Loucy (cell line): ENCODE results near the gene TRABD2B.

Source experiments
- H2AFZ ChIP-seq: fragments of 200-600 bp; sonication (generic); 2 replicates; pipeline ENCODE4 v1.6.0; 2016; ENCODE audit warnings: antibody characterized with exemption, mild to moderate bottlenecking, low read length, moderate library complexity
- H3F3A ChIP-seq: fragments of 200-600 bp; 2 replicates; pipeline ENCODE4 v1.6.0; 2016; ENCODE audit warnings: antibody characterized with exemption, low read depth, mild to moderate bottlenecking
- H3K27me3 ChIP-seq: fragments of 200-600 bp; sonication (generic); 2 replicates; pipeline ENCODE4 v1.6.1; 2014; ENCODE audit warnings: low read length, mild to moderate bottlenecking; ENCODE audit not compliant: insufficient read depth, poor library complexity, severe bottlenecking
- H3K36me3 ChIP-seq: fragments of 200-600 bp; sonication (generic); 2 replicates; pipeline ENCODE4 v1.6.1; 2016; ENCODE audit warnings: low read length; ENCODE audit not compliant: insufficient read depth
- H3K4me1 ChIP-seq: fragments of 200-600 bp; sonication (generic); 2 replicates; pipeline ENCODE4 v1.5.1; 2014; ENCODE audit warnings: low read length, mild to moderate bottlenecking; ENCODE audit not compliant: insufficient read depth, poor library complexity, severe bottlenecking
- H3K4me2 ChIP-seq: fragments of 200-600 bp; sonication (generic); 2 replicates; pipeline ENCODE4 v1.6.0; 2014; ENCODE audit warnings: antibody characterized with exemption, low read length, low read depth, mild to moderate bottlenecking; ENCODE audit not compliant: poor library complexity, severe bottlenecking
- H3K4me3 ChIP-seq: fragments of 200-600 bp; sonication (generic); 2 replicates; pipeline ENCODE4 v1.5.1; 2014; ENCODE audit warnings: low read length, mild to moderate bottlenecking, mixed read lengths; ENCODE audit not compliant: poor library complexity, severe bottlenecking
- H3K79me2 ChIP-seq: fragments of 200-600 bp; sonication (generic); 2 replicates; pipeline ENCODE4 v1.6.1; 2014; ENCODE audit warnings: low read length; ENCODE audit not compliant: insufficient read depth
- H3K9ac ChIP-seq: fragments of 200-600 bp; sonication (generic); 2 replicates; pipeline ENCODE4 v1.6.0; 2014; ENCODE audit warnings: mild to moderate bottlenecking, low read depth, low read length, moderate library complexity; ENCODE audit not compliant: poor library complexity, severe bottlenecking
- H3K9me2 ChIP-seq: fragments of 200-600 bp; sonication (generic); replicated peaks from 2 replicates; pipeline ENCODE4 v1.6.1; 2016; ENCODE audit warnings: low read depth, low read length, mixed read lengths
- H3K9me3 ChIP-seq: fragments of 200-600 bp; sonication (generic); 2 replicates; pipeline ENCODE4 v1.6.1; 2014; ENCODE audit warnings: mild to moderate bottlenecking, antibody characterized with exemption, low read length, low read depth; ENCODE audit not compliant: insufficient read depth
- H4K20me1 ChIP-seq: fragments of 200-600 bp; sonication (generic); 2 replicates; pipeline ENCODE4 v1.6.0; 2014; ENCODE audit warnings: antibody characterized with exemption, low read length, mild to moderate bottlenecking; ENCODE audit not compliant: insufficient read depth, poor library complexity, severe bottlenecking
- EZH2phosphoT487 ChIP-seq: fragments of 200-600 bp; IDR thresholded peaks from 2 replicates; pipeline ENCODE4 v1.6.1; 2018; ENCODE audit warnings: antibody characterized with exemption, mild to moderate bottlenecking, moderate library complexity, borderline replicate concordance
- TF ChIP-seq, protein P1 (sequence below): fragments of 200-600 bp; sonication (generic); conservative IDR thresholded peaks from 2 replicates; pipeline ENCODE4 v1.5.1; 2014; ENCODE audit warnings: mild to moderate bottlenecking, antibody characterized with exemption, low read length

The TRABD2B gene

DNA sequence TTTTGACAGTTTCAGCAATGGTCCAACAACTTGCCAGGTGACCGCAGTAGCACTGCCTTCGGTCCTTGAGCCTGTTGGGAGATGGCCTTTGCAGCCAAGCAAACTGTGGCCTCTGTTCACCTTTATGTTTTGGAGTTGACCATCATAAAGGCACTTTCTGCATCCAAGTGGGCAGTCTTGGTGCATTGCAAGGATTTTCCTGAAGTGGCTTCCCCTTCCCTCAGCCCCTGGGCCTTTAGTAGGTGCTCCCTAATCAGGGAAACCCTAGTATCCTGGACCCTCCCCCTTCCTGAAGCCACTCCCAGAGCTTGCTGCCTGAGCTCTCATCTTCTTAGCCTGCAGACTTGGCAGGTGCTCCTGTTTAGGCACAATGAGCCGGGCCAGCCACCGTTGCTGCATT is 140.2 kb downstream of the TRABD2B start:
- no peaks in the 10 kb centered on the region for H3K79me2 ChIP-seq
- no peak overlapping the region for H3K9ac ChIP-seq

DNA sequence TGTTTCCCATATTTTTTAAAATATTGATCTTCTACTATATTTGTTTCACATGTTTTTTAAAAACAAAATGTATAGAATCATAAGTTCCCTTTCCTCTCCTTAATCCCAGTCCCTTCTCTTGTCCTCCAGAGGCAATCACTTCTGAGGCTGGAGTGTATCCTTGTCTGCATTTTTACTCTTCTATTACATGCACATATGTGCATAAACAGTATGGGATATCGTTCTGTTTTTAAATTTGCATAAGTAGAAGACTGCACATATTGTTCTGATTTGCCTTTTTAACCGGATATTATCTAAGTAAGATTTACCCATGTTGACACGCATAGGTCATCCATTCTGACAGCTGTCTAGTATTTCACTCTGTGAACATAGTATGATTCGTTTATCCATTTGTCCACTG is 142.0 kb downstream of the TRABD2B start:
- Histone ChIP-seq H3K4me3 (no peak overlapping the region), H3K9me3 (no peaks in the 10 kb centered on the region), H3K36me3 (no peaks in the 10 kb centered on the region), H3K27me3 (no peaks in the 10 kb centered on the region), H3K9me2 (no peaks in the 10 kb centered on the region), H3K4me2 (no peak overlapping the region), H3F3A (no peaks in the 10 kb centered on the region), H3K9ac (no peak overlapping the region), H3K79me2 (no peaks in the 10 kb centered on the region), H2AFZ (no peak overlapping the region), H3K4me1 (peaks cover 34% of the 10 kb centered on the region), H4K20me1 (no peaks in the 10 kb centered on the region)
- TF ChIP-seq EZH2phosphoT487, result no peak
- TF ChIP-seq, protein P1, sequence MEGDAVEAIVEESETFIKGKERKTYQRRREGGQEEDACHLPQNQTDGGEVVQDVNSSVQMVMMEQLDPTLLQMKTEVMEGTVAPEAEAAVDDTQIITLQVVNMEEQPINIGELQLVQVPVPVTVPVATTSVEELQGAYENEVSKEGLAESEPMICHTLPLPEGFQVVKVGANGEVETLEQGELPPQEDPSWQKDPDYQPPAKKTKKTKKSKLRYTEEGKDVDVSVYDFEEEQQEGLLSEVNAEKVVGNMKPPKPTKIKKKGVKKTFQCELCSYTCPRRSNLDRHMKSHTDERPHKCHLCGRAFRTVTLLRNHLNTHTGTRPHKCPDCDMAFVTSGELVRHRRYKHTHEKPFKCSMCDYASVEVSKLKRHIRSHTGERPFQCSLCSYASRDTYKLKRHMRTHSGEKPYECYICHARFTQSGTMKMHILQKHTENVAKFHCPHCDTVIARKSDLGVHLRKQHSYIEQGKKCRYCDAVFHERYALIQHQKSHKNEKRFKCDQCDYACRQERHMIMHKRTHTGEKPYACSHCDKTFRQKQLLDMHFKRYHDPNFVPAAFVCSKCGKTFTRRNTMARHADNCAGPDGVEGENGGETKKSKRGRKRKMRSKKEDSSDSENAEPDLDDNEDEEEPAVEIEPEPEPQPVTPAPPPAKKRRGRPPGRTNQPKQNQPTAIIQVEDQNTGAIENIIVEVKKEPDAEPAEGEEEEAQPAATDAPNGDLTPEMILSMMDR, result no peak

More for the DNA sequence above, 140.2 kb downstream of the TRABD2B start:
- H3K4me3 ChIP-seq, result no peak overlapping the region
- H3K36me3 ChIP-seq, result no peaks in the 10 kb centered on the region
- TF ChIP-seq, protein P1, result no peak
- TF ChIP-seq EZH2phosphoT487, result no peak
- H3K4me2 ChIP-seq, result no peak overlapping the region
- H2AFZ ChIP-seq, result no peak overlapping the region
- H3K9me2 ChIP-seq, result no peaks in the 10 kb centered on the region
- H3K4me1 ChIP-seq, result peaks cover 47% of the 10 kb centered on the region
- no peaks in the 10 kb centered on the region for H3K9me3 ChIP-seq
- H3K27me3 ChIP-seq, result no peaks in the 10 kb centered on the region
- no peaks in the 10 kb centered on the region for H4K20me1 ChIP-seq
- H3F3A ChIP-seq, result no peaks in the 10 kb centered on the region

DNA sequence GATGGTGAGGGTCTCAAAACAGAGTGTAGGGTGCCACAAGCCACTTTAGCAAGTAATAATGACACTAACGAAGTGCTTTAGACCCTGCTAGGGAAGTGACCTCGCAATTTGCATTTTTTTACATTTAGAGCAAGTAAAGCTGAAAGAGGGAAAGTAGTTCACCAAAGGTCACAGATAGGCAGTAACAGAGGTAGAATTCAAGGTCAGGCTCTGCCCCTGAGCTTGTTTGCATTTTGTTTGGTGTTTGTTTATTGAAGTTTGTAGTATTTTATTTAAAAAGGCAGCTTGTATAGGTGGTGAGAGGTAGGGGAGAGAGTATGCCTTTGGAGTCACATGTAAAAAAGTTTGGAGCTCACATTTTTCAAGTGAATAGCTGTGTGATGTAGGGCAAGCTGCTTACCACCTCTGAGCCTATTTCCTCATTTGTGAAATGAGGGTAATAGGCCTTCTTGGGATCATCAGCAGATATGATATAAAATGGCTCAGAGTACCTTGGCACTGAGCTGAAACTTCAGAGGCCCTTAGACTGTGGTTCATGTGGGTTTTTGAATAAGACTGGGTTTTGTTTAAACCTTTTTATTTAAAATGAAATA is 142.5 kb downstream of the TRABD2B start:
- H3K27me3 ChIP-seq, result no peaks in the 10 kb centered on the region
- no peaks in the 10 kb centered on the region for H4K20me1 ChIP-seq
- no peak overlapping the region for H3K9ac ChIP-seq
- no peak overlapping the region for H2AFZ ChIP-seq
- peaks cover 28% of the 10 kb centered on the region for H3K4me1 ChIP-seq
- H3K79me2 ChIP-seq, result no peaks in the 10 kb centered on the region
- H3K9me2 ChIP-seq, result no peaks in the 10 kb centered on the region
- H3K4me2 ChIP-seq, result no peak overlapping the region
- H3K9me3 ChIP-seq, result no peaks in the 10 kb centered on the region
- H3K36me3 ChIP-seq, result no peaks in the 10 kb centered on the region
- H3F3A ChIP-seq, result no peaks in the 10 kb centered on the region
- no peak overlapping the region for H3K4me3 ChIP-seq
- TF ChIP-seq, protein P1, result no peak
- no peak for TF ChIP-seq EZH2phosphoT487
